Esophagus muscularis mucosa (tissue), 3 donors: ENCODE results near the gene ADAM22.

Source experiments
- POLR2A ChIP-seq: fragments of 450-650 bp; IDR thresholded peaks from one replicate; pipeline ENCODE4 v1.6.1; 2017; ENCODE audit warnings: antibody characterized with exemption, moderate library complexity, mild to moderate bottlenecking, low read depth
- TF ChIP-seq, protein P1 (sequence below), 3 experiments: fragments of 200-600 bp in 2 of 3; fragments of 450-650 bp in 1 of 3; sonication (generic) in 2 of 3; IDR thresholded peaks; one replicate each; pipeline ENCODE4 v1.5.1; 2017 to 2019; ENCODE audit warnings: antibody characterized with exemption in 3 of 3, mild to moderate bottlenecking in 2 of 3, moderate library complexity in 1 of 3

DNA sequence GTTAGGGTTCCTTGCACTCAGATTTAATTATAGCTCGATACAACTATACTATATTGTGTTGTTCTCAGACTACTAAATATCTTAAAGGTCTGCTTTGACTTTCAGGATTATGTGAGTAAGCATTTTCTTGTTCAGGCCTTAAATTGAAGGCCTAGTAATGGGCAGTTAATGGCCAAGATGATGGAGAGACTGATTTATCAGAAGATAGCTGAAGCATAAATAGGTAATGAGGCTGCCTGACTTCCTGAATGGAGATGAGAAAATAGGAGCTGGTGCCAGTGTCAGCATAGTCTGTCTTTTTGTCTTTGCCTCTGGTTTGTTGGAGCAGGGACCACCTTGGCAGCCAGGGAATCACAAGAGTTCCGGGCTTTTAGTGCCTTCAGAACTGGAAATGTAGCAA, 32.2 kb downstream of the ADAM22 start:
- TF ChIP-seq, protein P1, sequence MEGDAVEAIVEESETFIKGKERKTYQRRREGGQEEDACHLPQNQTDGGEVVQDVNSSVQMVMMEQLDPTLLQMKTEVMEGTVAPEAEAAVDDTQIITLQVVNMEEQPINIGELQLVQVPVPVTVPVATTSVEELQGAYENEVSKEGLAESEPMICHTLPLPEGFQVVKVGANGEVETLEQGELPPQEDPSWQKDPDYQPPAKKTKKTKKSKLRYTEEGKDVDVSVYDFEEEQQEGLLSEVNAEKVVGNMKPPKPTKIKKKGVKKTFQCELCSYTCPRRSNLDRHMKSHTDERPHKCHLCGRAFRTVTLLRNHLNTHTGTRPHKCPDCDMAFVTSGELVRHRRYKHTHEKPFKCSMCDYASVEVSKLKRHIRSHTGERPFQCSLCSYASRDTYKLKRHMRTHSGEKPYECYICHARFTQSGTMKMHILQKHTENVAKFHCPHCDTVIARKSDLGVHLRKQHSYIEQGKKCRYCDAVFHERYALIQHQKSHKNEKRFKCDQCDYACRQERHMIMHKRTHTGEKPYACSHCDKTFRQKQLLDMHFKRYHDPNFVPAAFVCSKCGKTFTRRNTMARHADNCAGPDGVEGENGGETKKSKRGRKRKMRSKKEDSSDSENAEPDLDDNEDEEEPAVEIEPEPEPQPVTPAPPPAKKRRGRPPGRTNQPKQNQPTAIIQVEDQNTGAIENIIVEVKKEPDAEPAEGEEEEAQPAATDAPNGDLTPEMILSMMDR (IDR thresholded peaks at IDR 0.05), result no peak
- no peak for TF ChIP-seq POLR2A
